Measurements from ENCODE around the gene ATP2A2. TPM values are rescaled to one million over a fixed set of nuclear protein-coding genes. Genes with fewer than 3 reads are reported as not detected.
"Not testable (repeated sequence)": the region's sequence is repeated elsewhere in the genome, so short reads cannot be mapped to it uniquely, and the experiment has no call there.

ATP2A2 gene
- total RNA-seq, 2 experiments from 2014 or later = 206 TPM

DNA sequence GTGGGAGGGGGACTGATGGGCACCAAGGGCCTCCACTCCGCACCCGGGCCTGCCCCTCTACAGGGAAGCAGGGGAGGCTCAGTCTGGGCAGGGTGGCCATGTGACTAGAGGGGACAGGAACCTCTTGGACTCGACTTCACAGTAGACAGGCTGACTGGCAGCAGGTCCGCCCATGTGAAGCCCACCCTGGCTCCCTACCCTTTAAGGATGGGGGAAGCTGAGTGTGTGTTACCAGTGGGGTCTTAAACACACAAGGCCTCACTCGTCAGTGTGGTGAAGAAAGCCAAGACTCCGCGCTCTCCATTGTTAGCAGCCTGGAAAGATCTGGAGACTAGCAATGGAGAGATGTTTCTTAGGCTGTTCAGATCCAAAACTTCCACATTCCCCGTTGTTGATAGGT lies 70.1 kb downstream of the ATP2A2 start:
- POLR2A ChIA-PET = no interaction called here
- CTCF ChIA-PET = interaction anchor here (0.6 kb wide), 2 partner anchors 464 to 1040 kb away, joined by 3 to 5 read pairs; no protein-coding TSS in a partner anchor

GRCh38 chr12:110352401-110352800 lies 71.4 kb downstream of the ATP2A2 start:
- CTCF ChIA-PET = interaction anchor here (1.1 kb wide), 1 partner anchor 12 kb away, joined by 3 read pairs; no protein-coding TSS in a partner anchor
- POLR2A ChIA-PET = interaction anchor here (0.6 kb wide), 1 partner anchor 11 kb away, joined by 6 read pairs; no protein-coding TSS in a partner anchor

DNA sequence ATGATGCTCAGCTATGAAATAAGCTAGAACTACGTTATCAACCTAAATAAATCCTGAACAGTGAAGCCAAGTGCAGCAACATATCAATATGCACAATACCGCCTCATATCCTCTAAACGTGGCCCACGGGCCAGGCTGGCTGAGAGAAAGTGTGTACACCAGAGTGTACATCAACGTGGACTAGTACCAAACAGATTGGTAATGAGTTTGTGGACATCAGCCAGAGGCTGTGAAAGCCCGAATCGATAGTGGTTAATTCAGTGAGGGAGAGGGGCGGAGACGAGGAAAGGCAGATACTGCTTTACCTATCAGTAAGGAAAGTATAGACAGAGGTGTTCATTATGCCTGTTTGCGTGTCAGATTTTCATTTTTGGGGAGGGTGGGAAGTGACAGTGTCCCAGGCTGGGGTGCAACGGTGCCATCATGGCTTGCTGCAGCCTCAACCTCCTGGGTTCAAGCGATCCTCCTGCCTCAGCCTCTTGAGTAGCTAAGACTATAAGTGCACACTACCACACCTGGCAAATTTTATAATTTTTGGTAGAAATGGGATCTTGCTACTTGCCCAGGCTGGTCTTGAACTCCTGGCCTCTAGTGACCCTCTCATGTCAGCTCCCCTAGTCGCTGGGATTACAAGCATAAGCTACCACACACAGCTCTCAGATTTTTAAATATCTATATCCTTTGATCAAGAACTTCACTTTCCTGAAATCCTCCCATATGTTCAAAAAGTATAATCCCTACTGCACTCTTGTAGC lies 72.3 kb downstream of the ATP2A2 start:
- CTCF ChIA-PET = interaction anchor here (1.1 to 1.2 kb wide), 2 partner anchors 13 to 78 kb away, joined by 3 to 7 read pairs; no protein-coding TSS in a partner anchor

GRCh38 chr12:110354172-110354780 lies 73.2 kb downstream of the ATP2A2 start:
- CTCF ChIA-PET = interaction anchor here (1.2 kb wide), 1 partner anchor 77 kb away, joined by 7 read pairs; no protein-coding TSS in a partner anchor
- POLR2A ChIA-PET = interaction anchor here (0.5 kb wide), 1 partner anchor 67 kb away, joined by 6 read pairs; no protein-coding TSS in a partner anchor

More for the DNA sequence above, 72.3 kb downstream of the ATP2A2 start:
- POLR2A ChIA-PET = interaction anchor here (0.6 kb wide), 1 partner anchor 10 kb away, joined by 6 read pairs; no protein-coding TSS in a partner anchor

DNA sequence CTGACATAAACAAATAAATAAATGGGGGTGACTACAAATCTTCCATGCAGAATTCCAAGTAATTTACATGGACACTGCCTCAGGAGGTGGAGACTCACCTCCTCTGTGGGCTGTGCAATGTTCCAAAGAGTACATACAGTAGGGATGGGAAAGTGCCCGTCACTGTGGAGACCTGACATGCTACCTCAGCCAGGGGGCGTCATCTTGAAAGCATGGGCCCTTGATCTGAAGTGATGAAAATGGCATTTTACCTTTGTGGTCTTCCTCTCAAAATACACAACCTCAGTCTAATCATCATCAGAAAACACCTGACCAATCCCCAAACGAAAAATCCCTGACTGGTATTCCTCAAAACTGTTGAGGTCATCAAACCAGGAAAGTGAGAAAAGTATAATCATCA lies 74.0 kb downstream of the ATP2A2 start:
- POLR2A ChIA-PET = interaction anchor here (0.5 kb wide), 1 partner anchor 68 kb away, joined by 6 read pairs; no protein-coding TSS in a partner anchor
- CTCF ChIA-PET = interaction anchor here (0.7 kb wide), 1 partner anchor 313 kb away, joined by 6 read pairs; no protein-coding TSS in a partner anchor

GRCh38 chr12:110358384-110359097 lies 77.5 kb downstream of the ATP2A2 start:
- CTCF ChIA-PET = interaction anchor here (0.6 to 1.1 kb wide), 4 partner anchors 9 to 142 kb away, joined by 3 to 5 read pairs (median 4); no protein-coding TSS in a partner anchor

DNA sequence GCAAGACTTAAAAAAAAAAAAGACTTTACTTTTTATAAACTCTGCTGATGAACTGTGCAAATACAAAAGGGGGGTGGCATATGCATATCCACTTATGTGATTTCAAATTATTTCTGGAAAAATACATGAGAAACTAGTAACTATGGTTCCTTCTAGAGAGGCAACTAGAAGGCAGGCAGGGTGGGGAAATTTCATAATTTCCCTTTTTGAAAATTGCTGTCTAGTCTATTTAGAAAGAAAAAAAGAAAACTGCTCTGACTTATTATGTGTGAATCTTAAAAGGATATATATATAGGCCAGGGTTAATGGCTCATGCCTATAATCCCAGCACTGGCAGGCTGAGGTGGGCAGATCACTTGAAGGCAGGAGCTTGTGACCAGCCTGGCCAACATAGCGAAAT lies 80.2 kb downstream of the ATP2A2 start:
- POLR2A ChIA-PET = no interaction called here
- CTCF ChIA-PET = interaction anchor here (0.6 to 1.3 kb wide), 2 partner anchors 70 to 88 kb away, joined by 3 to 4 read pairs; no protein-coding TSS in a partner anchor

More at GRCh38 chr12:110358384-110359097, 77.5 kb downstream of the ATP2A2 start:
- POLR2A ChIA-PET = not testable (repeated sequence)

DNA sequence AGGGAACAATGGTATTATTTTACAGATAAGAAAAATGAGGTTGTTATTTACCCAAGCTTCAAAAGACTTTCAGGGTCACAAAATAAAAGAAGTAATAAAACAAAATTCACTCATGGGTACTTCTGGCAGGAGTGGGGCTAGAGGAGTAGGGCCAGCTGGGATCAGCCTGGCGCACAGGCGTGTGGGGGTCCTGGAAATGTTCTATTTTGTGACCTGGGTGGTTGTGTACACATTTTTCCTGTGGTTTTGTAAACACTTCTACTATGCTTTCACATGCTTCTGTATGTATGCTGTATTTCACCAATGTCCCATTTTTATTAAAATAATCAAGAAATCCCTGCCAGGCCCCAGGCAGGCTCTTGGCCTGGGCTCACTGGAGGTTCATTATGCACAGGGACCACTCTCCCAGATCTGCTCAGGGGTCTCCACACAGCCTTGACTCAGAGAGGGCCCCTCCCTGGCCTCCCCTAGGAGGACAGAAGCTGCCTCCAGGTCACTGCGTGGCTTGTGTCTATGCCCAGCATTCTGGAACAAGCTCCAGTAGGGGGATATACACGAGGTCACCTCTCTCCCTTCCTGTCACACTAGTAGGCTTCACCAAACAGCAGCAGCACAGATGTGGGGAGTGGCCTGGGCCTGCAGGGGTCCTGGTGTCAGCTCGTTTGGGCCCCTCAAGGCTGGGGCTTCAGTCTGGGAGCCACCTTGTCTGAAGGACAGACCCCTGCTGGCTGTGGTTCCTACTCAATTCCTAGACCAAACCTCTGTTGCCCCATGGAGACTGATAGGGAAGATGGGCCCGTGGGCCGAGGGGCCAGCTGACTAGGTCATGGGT lies 84.7 kb downstream of the ATP2A2 start:
- CTCF ChIA-PET = interaction anchor here (0.7 to 1.3 kb wide), 2 partner anchors 65 to 245 kb away, joined by 4 to 9 read pairs; no protein-coding TSS in a partner anchor
- POLR2A ChIA-PET = no interaction called here

DNA sequence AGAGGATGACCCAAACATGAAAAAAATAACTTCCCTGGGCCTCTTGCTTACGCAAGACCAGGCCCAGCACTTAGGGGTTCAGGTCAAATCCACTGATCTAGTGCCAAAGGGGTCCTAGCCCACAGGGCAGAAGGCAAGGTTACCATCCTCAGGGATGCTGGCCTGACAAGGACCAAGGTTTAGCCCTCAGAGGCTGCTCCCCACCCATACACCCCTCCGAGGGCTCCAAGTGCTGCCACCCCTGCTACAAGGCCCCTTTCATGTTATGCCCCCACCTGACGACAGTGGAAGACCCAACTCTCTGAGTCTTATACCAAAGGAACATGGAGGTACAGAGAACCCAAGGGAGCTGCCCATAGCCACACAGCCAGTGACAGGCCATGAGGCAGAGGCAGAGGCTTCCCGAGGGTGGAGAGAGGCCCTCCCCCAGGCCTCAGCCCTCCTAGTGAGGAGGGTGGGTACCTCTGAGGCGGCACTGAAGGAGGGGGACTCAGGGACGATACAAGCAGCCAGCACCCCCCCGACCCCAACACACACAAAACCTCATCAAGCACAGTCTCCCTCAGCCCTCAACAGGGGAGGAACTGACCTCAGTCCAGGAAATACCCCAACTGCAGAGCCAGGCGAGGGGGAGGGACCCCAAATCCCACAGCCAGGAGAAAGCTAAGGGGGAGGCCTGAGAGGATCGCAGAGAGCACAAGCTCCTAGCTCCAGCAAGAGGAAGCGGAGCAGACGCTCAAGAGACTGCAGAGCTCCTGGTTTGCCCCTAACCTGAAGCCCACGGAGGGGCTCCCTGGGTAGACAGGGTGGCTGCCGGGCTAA lies 85.5 kb downstream of the ATP2A2 start:
- POLR2A ChIA-PET = no interaction called here
- CTCF ChIA-PET = interaction anchor here (0.7 kb wide), 1 partner anchor 246 kb away, joined by 4 read pairs; no protein-coding TSS in a partner anchor

DNA sequence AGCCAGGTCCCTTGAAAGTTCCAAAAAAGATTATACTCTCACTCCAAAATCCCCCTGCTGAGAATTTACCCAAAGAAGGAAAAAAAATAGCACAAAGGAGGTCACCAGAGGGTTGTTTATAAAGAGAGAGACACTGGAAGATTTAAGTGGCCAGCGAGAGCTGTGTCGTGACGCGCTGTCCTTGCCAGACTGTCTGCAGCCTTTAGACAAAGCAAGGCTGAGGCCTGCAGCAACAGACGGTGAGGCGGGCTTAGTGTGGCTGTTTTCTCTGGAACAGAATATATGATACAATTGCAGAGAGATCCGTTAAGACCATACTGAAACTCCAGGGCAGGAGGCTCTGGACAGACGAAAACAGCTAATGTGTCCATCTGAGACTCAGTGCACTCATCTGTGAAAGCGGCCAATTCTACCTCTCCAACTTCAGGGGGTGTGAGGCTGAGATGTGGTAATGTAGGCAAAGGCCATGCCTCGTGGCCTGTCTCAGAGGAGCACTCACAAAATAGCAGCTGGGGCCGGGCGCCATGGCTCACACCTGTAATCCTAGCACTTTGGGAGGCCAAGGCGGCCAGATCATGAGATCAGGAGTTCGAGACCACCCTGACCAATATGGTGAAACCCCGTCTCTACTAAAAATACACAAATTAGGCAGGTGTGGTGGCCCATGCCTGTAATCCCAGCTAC lies 86.3 kb downstream of the ATP2A2 start:
- ChIA-PET CTCF (interaction anchor here (0.6 to 1.1 kb wide), 2 partner anchors 9 to 1029 kb away, joined by 3 to 4 read pairs; no protein-coding TSS in a partner anchor), POLR2A (no interaction called here)

DNA sequence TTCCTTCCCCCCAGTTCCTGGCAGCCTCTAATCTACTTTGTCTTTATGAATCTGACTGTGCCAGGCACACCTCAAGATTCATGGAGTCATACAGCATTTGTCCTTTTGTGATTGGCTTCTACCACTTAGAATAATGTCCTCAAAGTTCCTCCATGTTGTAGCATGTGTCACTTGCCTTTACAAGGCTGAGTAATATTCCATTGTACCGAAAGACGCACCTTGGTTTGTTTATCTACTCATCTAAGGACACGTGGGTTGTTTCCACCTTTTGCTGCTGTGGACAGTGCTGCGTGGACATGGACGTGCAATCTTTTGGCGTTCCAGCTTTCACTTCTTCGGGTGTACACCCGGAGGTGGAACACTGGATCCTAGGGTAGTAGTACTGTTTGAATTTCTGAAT lies 88.9 kb downstream of the ATP2A2 start:
- CTCF ChIA-PET = no interaction called here
- POLR2A ChIA-PET = no interaction called here

- ChIA-PET POLR2A (no interaction called here), CTCF (no interaction called here)
These were observed 89.7 kb downstream of the ATP2A2 start for GRCh38 chr12:110370732-110371231.

DNA sequence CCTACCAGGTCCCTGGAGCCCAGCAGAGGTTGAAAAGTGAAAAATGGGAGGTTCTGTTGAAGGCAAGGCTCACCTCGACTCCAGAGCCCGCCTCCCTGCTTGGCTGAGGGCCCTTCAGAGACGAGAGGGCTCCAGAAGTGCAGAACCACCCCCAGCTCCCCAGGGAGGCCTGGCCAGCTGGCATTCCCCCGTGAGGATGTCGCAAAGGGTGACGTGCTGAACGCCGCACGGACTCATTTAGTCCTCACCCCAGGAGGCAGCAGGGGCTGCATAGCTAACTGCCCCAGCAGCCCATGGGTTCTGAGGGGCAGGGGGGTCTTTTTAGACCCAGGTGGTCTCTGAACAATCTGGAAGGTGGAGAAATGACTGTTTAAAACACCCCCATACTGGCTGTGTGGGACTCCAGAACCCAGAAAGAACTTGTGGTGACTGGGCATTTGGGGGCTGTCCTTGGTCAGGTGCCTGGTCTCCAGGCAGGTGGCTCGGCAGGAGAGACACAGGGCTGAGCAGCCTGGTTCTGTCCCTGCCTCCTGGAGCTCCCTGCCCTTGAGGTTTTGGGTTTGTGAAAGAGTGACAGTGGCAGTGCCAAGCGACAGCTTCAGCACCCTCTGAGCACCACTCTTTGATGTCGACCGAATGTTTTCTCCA lies 90.5 kb downstream of the ATP2A2 start:
- ChIA-PET CTCF (no interaction called here), POLR2A (no interaction called here)

DNA sequence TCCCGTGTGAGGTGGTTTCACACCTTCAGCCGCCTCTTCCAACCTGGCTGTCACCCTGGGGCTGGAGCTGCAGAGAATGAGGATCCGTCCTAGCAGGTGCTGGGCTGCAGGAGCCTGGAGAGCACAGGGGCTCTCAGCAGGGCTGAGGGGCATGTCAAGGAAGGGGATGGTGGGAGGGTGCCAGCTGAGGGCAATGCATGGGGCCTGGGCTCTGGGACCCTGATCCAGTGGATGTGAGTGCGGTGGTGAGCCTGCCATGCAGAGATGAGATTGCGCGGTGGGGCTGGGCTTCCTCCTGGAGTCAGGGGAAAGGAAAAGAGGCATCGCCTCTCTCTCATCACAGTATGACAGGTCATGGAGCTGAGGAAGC lies 91.0 kb downstream of the ATP2A2 start:
- ChIA-PET CTCF (no interaction called here), POLR2A (interaction anchor here (0.5 kb wide), 1 partner anchor 61 kb away, joined by 4 read pairs; no protein-coding TSS in a partner anchor)

GRCh38 chr12:110373025-110373424 lies 92.0 kb downstream of the ATP2A2 start:
- ChIA-PET CTCF (interaction anchor here (0.6 kb wide), 1 partner anchor 274 kb away, joined by 3 read pairs; no protein-coding TSS in a partner anchor), POLR2A (interaction anchor here (0.6 kb wide), 1 partner anchor 8 kb away, joined by 8 read pairs; no protein-coding TSS in a partner anchor)

GRCh38 chr12:110373425-110373824 lies 92.4 kb downstream of the ATP2A2 start:
- ChIA-PET POLR2A (interaction anchor here (0.6 kb wide), 2 partner anchors 8 to 128 kb away, joined by 4 to 8 read pairs; no protein-coding TSS in a partner anchor), CTCF (interaction anchor here (0.6 kb wide), 1 partner anchor 337 kb away, joined by 3 read pairs; no protein-coding TSS in a partner anchor)

Data from activated CD8-positive, alpha-beta memory T cell treated with anti-CD3 and anti-CD28 coated beads for 36 hours (primary cell).